Anterior cingulate cortex (tissue), 58 donors: ENCODE data around the gene SKA3.
"Not testable (repeated sequence)": the region's sequence is repeated elsewhere in the genome, so short reads cannot be mapped to it uniquely, and the experiment has no call there.

Experiments
- DNase-seq, 58 donors: peaks; one replicate each; lab custom pipeline; 2025; lab: John Stamatoyannopoulos, UW

The SKA3 gene

DNA sequence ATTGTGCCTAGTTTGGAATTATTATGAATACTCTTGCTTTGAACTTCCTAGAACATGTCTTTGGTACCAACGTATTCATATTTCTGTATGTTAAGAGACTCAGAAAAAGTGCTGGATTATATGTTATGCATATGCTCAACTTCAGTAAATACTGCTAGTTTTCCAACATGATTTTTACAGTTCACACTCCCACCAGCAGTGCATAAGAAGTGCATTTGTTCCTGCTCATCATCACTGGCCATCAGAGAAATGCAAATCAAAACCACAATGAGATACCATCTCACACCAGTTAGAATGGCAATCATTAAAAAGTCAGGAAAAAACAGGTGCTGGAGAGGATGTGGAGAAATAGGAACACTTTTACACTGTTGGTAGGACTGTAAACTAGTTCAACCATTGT lies 2.6 kb downstream of the SKA3 start:
- DNase-seq: not testable (repeated sequence)

DNA sequence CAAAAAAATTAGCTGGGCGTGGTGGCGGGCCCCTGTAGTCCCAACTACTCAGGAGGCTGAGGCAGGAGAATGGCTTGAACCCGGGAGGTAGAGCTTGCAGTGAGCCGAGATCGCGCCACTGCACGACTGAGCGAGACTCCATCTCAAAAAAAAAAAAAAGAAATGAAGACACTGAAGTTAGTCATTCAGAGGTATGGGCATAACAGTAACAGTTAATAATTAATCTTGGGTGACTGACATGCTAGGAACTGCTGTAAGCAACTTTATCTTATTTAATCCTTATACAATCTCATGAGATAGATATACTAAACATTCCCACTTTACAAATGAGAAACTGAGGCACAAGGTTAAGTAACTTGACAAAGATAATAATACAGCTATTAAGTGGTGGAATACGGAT lies 4.9 kb downstream of the SKA3 start:
- DNase-seq: no peak

DNA sequence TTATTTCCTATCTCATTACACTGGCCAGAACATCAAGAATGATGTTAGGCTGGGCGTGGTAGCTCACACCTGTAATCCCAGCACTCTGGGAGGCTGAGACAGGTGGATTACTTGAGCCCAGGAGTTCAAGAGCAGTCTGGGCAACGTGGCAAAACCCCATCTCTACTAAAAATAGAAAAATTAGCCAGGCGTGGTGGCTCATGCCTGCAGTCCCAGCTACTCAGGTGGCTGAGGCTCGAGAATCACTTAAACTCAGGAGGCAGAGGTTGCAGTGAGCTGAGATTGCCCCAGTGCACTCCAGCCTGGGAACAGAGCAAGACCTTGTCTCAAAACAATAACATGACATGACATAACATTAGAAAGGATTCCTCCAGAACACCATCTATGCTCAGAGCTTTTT lies 10.7 kb downstream of the SKA3 start:
- DNase-seq: not testable (repeated sequence)

DNA sequence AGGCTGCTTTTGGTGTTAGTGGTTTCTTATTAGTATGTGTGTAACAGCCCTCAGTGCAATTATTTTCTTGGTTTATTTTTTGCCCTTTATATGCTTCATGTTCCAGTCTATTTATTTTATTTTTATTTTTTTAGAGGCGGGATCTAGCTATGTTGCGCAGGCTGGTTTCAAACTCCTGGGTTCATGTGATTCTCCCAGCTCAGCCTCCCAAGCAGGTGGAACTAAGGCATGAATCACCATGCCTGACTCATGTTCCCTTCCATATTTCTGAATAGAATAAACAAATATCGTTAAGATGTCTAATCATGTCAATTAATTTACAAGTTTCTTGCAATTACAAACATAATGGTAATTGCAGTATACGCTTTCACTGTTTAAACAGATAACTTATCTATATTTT lies 11.7 kb downstream of the SKA3 start:
- no peak for DNase-seq

DNA sequence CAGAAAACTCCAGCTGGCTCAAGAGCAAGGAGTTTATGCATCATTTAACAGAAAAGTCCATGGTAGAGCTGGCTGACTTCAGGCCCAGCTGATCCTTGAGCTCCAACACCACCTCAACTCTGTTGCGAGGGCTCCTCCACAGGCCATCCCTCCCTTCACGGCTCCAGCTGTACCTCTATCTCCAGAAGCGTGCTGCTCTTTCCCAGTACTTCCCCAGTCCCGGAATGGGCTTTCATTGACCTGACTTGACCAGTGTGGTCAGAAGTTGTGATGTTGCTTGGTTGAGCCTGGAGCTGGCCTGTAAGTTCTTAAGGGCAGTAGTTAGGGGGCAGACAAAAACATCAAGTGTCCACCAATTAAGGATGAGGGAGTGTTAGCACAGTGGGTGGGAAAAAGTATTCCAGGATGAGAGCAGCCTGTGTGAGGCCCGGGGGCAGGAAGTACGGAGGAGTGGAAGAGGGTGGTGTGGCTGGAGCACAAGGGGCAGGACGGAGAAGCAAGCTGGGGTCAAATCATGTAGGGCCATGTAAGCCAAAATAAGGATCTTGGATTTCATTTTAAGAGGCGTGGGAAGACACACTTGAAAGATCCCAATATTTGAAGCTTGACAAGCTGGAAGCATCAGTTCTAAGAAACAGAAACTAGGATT lies 24.0 kb downstream of the SKA3 start:
- no peak for DNase-seq

DNA sequence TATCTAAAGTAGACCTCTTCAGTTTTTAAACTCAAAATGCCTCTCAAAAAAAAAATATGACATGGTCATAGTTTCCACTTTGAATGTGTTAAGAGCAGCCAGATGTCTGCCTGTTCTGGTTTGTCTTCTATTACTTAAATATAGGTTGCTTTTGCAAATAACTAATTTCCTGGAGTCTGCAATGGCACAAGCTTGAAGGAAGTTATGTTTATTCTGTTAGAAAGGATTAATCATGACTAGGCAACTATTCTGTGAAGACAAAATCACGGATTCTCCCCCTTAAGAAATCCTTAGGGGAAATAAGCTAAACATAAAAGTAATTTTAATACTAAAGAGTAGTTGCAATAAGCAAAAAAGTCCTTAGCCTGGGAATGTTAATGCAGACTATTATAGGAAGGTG lies 26.3 kb downstream of the SKA3 start:
- DNase-seq: no peak

DNA sequence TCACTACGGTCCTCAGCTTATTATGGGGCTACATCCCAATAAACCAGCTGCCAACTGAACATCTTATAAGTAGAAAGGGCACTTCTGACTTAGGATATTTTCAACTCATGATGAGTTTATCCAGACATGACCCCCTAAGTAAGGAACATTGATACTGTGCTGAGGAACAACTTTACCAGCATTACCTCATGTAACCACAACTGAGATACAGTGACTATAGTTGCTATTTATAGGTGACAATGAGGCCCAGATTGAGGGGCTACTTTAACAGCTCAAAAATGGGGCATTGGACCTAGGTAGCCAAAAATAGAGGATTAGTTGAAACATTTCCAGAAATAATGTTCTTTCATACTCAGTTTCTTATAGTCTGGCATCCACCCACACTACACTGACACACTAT lies 26.8 kb downstream of the SKA3 start:
- no peak for DNase-seq

DNA sequence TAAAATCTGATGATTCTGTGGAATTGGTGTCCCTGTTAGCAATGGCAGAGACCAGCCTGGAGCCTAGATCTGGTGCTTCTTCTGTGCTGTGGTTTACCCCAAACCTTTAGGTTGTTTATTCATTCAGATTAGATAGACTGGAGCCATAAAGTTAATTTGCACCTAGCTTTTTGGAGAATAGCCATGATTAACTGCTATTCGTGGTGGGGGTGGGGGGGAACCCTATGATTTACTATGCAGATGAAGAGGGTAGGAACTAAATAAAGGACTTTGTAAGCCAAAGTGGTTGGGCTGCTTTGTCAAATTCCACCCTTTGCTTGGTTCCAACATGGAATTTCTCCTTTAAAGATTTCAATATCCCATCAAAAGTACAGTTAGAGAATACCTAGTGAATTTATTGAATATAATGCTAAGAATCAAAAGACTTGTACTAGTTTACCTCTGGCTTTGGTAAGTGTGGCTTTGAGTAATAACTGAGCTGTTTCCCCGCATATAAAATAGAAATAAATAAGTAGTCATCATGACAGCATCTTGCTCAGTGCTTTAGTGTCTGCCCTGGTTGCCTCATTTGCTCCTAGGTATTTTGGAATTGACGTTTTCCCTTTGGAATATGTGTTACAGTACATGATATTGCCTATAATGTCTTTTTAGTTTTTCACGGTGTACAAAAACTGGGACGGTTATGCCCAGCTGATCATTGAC lies 27.6 kb downstream of the SKA3 start:
- DNase-seq: no peak

DNA sequence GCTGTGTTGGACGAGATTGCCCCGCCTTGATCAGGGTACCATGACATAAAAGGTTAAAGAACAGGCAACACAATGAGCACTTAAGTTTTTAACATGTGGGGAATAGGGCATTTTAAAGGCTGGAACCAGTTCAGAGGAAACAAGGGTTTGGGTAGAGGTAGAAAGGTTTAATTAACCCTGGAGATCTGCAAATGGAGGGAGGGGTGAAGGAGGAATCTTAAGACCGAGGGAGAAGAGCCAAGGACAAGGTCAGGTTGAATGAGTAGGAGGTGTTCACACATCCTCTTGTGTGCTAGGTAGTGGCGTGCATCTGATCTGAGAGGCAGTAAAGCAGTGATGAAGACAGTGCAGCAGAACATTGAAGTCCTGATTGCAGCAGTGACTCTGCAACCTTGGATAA lies 28.5 kb downstream of the SKA3 start:
- no peak for DNase-seq

DNA sequence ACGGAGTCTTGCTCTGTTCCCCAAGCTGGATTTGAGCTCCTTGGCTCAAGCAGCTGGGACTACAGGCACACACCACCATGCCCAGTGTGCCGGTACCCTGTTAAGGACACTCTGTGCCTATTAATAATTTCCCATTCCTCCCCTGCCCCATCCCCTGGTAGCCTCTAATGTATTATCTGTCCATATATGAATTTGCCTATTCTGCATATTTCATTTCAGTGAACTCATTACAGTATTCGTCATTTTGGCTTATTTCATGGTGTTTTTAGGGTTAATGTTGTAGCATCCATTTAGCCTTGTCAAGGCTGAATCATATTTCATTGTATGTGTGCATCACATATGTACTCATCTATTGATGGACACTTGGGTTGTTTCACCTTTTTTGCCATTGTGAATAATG lies 33.6 kb downstream of the SKA3 start:
- DNase-seq: no peak

DNA sequence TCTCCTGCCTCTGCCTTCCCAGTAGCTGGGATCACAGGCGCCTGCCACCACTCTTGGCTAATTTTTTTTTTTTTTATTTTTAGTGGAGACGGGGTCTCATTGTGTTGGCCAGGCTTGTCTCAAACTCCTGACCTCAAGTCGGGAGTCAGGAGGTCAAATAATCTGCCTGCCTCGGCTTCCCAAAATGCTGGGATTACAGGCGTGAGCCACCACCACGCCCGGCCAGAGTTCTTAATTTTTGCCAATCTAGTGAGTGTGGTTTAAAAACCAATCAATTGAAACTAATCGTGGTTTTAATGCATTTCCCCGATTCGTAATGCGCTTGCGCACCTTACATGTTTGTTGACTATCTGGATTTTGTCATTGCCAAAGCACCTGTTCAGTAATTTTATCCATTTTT lies 37.0 kb downstream of the SKA3 start:
- DNase-seq: no peak

DNA sequence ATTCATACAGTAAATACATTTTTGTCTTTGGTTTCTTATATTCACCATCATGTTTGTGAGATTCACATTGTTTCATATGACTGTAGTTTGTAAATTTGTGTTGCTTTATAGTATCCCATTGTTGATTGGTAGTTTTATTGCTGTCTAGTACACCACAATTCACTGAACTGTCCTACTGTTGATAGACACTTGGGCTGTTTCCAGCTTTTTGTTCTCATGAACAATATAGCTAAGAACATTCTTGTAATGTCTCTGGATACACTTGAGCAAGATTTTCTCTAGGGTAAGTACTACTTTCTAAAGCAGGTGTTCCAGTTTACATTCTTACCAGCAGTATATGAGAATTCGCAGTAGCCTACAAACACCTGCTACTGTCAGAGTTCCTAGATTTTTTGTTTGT lies 37.8 kb downstream of the SKA3 start:
- no peak for DNase-seq

DNA sequence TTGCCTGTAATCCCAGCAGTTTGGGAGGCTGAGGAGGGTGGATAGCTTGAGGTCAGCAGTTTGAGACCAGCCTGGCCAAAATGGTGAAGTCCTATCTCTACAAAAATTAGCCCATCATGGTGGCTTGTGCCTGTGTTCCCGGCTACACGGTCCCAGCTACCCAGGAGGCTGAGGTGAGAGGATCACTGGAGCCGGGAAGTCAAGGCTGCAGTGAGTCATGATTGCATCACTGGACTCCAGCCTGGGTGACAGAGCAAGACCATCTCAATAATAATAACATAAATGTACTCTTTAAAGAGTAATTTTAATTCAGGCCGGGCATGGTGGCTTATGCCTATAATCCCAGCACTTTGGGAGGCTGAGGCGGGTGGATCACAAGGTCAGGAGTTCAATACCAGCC lies 38.7 kb downstream of the SKA3 start:
- no peak for DNase-seq

DNA sequence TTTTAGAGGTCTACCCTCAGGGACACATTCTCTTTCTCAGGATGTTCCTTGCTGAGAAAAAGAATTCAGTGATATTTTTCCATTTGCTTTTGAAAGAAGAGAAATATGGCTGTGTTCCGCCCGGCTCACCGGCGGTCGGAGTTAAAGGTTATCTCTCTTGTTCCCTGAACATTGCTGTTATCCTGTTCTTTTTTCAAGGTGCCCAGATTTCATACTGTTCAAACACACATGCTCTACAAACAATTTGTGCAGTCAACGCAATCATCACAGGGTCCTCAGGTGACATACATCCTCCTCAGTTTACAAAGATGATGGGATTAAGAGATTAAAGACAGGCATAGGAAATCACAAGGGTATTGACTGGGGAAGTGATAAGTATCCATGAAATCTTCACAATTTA lies 40.5 kb downstream of the SKA3 start:
- not testable (repeated sequence) for DNase-seq

DNA sequence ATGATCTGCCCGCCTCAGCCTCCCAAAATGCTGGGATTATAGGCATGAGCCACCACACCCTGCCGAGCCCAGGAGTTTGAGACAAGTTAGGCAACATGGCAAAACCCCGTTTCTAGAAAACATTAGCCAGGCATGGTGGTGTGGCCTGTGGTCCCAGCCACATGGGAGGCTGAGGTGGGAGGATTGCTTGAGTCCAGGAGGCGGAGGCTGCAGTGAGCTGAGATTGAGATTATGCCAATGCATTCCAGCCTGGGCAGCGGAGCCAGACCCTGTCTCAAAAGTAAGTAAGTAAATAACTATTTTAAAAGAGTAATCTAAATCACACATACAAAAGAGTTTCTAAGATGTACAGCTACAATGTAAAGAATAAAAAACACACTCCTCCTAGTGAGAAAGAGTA lies 41.9 kb downstream of the SKA3 start:
- no peak for DNase-seq

DNA sequence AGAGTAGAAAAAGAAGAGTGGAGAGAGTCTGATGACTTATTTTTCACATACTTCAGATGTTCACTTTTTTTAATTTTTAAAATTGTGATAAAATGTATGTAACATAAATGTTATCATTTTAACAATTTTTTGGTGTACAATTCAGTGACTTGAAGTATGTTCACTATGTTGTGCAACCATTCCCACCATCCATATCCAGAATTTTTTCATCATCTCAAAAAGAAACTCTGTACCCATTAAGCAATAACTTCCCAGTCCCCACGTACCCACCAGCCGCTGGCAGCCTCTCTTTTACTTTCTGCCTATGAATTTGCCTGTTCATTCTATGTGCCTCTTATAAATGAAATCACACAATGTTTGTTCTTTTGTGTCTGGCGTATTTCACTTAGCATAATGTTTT lies 43.3 kb downstream of the SKA3 start:
- no peak for DNase-seq

DNA sequence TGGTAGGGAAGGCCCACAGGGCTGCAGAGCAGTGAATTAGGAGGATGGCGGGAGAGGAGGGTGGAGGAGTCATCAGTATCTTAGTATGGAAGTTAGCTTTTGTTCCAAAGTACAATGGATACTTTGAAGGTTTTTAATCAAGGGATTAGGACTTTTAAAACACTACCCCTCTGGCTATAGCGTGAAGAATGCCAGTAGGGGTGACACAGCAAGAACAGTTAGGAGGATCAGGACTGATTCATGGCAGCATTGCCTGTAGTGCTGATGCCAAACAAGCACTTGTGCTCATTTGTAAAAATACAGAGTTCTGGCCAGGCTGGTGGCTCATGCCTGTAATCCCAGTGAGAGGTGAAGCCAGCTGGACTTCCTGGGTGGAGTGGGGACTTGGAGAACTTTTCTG lies 46.2 kb downstream of the SKA3 start:
- no peak for DNase-seq

DNA sequence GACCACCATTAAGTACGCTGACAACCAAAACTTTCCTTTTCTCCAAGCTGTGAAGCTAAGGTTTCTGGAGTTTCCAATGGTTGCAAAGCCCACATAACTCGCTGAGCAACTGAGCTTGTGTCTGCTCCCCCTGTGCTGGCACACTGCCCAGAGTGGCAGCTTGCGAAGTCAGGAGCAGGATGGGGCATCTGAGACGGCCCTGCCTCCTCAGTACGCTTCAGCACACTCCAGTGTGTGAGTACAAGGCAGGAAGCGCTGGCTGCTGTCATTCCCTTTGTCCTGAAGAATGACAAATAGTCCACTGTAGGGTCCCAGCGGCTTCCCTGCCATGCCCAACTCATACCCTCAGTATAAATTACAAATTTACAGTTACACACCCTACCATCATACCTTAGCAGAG lies 51.5 kb downstream of the SKA3 start:
- peak in 22 of 58 donors; percentile 1 to 47 (median 11) for DNase-seq

DNA sequence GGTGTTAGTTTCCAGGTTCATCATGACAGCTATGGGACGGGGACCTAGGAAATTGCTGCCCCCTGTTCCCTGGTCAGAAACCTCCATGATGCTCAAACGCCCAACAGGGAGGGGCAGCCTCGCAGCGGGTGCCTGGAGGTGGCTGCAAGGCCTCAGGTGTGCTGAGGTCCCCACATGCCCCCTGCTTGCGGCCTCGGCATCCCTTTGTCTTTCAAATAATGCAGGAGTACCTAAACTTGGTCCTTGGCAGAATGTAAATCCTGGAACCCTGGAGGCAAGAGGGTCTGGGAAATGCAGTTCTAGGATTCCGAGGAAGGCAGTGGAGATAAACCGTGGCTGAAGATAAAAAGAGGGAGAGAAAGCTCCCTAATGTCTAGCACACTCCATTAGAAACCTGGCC lies 52.4 kb downstream of the SKA3 start:
- DNase-seq: no peak

DNA sequence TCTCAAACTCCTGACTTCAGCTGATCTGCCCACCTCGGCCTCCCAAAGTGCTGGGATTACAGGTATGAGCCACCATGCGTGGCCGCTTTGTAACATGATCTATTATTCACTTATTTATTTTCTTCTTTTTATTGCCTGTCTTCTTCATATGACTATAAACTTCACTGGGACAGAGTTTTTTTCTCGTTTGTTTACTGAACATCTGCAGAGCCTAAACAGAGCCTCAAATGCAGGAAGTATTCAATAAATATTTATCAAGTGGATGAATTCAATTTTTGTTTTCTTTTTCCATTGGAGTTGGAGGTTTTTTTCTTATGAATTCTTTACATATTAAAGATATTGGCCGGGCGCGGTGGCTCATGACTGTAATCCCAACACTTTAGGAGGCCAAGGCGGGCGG lies 54.7 kb downstream of the SKA3 start:
- no peak for DNase-seq

DNA sequence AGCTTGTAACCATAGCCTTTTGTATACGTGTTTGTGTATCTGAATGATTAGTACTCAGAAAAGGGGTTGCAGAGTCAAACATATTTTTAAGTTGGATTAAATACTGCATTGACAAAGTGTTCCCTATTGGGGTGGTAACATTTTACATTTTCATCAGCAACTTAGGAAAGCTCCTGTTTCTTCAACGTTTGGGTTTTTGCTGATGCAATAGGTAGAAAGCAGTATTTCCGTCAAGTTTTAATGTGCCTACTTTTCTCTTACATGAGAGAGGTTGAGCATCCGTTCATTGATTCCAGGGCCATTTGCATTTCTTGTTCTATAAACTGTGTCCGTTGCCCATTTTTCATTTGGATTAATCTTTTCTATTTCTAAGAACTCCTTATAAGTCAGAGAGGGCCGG lies 56.2 kb downstream of the SKA3 start:
- DNase-seq: no peak

DNA sequence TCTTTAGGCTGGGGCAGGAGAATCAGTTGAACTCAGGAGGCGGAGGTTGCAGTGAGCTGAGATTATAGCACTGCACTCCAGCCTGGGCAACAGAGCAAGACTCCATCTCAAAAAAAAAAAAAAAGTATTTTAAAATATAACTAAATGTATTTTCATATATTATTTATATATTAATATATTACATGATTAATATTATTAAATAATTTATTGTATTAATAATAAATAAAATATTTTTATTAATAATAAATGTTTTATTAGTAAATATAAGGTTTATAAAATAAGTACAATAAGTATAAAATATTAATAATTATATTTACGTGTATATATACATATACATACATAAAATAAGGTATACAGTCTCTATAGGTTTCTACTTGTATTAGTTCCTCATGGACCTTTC lies 56.8 kb downstream of the SKA3 start:
- DNase-seq: no peak

DNA sequence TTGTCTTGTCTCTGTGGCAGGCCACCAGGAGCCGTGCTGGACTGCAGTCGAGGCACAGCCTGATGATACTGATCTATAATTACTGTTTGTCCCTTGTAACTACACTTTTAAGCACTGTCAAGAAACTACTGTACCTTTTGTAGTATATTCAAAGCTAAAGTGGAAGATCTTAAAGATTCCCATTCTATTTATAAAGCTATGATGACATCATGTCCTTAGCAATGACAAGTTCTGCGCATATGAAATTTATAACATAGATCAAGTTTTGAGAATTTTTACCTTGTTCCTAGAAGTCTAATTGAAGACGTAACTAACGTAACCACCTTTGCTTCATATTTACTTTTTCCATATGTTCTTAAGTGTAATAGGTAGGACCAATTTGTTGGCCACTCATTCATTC lies 58.2 kb downstream of the SKA3 start:
- no peak for DNase-seq
